GM12872 (cell line): ENCODE data around the gene ECD.

ENCODE experiments used
- TF ChIP-seq, protein P1 (sequence below): IDR thresholded peaks from 3 replicates; pipeline ENCODE4 v1.5.1; 2011; ENCODE audit warnings: low read depth, mild to moderate bottlenecking, low read length, moderate library complexity; ENCODE audit not compliant: insufficient read depth

ECD gene

DNA sequence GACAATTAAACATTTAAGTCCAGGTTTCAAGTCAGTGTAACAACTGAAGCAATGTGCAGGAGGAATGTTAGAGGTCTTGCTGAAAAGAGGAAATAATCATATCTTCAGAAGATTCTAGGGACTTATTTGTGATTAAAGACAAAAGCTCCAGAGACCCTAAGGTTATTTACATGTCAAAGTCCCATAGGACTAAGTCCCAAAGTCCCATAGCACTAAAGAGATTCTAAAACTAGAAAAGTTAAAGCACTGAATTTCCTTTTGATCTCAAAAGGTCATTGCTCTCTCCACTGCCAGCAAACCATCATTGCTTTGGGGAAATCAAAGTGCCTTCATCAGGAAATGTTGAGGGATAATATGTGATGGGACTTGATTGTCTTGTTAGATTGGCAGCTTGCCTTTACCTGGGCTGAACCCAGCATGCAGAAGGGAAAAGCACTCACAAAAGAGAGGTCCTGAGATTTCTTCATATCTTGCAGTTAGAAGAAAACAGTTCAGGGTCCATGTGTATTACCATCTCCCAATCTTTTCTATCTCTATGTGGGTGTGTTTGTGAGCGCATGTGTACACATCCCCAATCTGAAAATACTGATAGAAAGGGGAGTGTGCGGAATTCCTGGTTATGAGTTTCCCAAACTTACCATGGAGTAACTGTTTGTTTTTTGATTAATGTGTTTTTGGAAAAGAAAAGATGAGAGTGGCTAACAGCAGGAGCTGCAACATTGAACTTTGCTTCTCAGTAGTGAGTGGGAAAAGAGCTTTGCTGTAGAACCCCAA lies 35.7 kb downstream of the ECD start:
- TF ChIP-seq, protein P1, sequence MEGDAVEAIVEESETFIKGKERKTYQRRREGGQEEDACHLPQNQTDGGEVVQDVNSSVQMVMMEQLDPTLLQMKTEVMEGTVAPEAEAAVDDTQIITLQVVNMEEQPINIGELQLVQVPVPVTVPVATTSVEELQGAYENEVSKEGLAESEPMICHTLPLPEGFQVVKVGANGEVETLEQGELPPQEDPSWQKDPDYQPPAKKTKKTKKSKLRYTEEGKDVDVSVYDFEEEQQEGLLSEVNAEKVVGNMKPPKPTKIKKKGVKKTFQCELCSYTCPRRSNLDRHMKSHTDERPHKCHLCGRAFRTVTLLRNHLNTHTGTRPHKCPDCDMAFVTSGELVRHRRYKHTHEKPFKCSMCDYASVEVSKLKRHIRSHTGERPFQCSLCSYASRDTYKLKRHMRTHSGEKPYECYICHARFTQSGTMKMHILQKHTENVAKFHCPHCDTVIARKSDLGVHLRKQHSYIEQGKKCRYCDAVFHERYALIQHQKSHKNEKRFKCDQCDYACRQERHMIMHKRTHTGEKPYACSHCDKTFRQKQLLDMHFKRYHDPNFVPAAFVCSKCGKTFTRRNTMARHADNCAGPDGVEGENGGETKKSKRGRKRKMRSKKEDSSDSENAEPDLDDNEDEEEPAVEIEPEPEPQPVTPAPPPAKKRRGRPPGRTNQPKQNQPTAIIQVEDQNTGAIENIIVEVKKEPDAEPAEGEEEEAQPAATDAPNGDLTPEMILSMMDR, result no peak

DNA sequence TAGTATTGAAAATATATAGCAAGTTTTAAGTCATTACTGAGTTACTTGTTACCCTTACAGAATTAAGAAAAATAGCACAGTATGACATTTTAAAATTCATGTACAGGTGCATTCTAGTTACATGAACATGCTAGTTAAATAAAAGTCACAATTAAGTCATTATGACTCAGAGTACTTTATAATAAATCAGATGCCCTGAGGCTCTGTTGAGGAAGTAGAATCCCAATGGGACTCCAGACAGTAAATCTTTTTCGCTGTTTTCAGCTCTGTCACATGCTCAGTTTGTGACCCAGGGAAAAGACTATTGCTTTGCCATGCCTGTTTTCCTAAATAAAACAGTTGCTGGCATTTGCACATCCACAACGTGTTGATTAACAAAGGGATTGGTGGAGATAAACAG lies 36.5 kb downstream of the ECD start:
- TF ChIP-seq, protein P1, result no peak

DNA sequence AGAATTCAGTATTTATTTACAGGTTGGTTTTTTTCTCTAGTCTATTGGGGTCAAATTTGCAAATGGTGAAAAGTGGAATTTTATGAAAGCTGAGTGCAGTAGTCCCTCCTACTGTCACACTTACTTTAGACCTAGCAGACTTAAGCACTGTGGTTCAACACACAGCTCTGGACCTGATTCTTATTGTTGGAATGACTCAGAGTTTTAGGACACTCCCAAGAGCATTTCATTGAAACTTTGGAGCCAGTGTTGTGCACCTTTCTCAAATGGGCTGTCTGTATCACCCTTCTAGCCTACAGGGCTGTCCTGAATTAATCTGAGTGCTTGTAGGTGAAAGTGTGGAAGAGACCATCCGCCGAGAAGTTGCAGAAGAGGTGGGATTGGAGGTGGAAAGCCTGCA lies 41.5 kb downstream of the ECD start:
- TF ChIP-seq, protein P1, result no peak

DNA sequence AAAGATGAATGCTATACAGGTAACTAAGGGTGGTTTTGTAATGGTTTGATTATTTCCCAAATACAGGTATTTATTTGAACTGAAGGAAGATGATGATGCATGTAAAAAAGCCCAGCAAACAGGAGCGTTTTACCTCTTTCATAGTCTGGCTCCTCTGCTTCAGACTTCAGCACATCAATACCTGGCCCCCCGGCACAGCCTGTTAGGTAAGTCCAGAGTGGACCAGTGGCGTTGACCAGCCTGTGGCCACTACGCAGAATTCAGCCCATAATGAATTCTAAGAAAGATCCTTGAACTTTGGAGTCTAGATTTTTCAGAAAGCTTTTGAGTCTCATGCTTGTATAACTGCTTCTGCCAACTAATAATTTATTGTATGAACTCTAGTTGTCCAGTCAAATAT lies 47.9 kb downstream of the ECD start:
- TF ChIP-seq, protein P1, result no peak

DNA sequence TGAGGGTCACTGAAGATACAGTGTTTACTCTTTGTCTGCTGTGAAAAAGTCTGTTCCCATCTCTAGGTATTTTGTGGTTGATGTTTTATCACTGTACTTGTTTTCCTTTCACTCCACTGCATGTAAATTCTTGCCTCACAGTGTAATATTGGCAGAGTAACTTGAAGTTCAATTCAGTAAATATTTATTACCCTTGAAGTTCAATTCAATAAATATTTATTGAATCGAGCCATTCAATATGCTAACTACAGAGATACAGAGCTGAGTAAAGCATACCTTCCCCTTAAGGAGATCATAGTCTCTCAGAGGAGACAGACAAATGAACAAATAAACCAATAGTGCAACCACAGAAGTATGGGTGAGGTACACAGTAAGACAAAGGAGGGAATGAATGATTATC lies 48.4 kb downstream of the ECD start:
- TF ChIP-seq, protein P1, result no peak

DNA sequence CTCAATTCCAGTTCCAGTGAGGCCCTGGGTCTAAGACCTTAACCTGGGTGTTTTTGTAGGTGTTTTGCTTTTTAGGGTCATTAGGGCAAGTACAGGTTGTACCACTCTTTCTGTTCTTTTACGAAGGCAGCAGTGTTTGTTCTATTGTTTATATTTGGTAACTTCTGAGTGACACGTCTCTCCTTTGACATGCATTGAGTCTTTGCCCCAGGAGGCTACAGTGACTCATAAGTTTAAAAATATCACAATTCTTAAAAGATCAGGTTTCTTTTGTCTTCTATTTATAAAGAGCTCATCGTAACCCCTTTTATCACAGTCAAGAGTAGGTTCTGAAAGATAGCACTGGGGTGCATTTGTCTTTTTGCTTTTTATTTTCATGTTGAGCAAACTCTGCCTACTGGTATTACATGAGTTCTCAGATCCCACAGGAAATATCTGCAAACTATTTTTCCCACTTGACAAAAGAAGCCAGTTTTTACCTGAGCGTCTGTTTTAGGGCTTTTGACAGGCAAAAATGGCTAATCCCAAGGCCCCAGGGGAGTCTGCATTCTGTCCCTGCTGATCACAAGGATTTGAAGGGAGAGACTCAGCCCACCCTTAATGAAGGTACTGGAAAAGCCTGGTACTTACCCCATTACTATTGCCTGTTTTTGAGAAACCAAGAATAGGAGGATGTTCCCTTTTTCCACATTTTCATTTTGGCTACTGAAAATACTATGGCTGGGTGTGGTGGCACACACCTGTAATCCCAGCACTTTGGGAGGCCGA lies 49.6 kb downstream of the ECD start:
- TF ChIP-seq, protein P1, result no peak

DNA sequence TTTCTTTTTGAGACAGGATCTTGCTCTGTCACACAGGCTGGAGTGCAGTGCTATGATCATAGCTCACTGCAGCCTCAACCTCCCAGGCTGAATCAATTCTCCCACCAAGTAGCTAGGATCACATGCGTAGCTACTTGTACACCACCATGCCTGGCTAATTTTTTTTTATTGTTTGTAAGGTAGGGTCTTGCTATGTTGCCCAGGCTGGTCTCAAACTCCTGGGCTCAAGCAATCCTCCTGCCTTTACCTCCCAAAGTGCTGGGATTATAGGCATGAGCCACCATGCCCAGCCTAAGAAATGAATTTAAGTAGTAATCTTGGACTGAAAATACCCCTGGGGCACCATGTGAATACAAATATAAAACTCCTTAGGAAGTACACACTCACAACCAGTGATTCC lies 51.8 kb downstream of the ECD start:
- TF ChIP-seq, protein P1, result no peak
